GM21786 (cell line): ENCODE results near the gene THRB.

ENCODE experiments used
- ATAC-seq: cut with Tn5 transposase; IDR thresholded peaks from one replicate; pipeline ENCODE4 v1.9.1; 2021; ENCODE audit not compliant: unreplicated experiment

The THRB gene

GRCh38 chr3:24316887-24317383, 177.7 kb downstream of the THRB start:
- ATAC-seq: no peak

GRCh38 chr3:24315971-24316370, 178.7 kb downstream of the THRB start:
- no peak for ATAC-seq

DNA sequence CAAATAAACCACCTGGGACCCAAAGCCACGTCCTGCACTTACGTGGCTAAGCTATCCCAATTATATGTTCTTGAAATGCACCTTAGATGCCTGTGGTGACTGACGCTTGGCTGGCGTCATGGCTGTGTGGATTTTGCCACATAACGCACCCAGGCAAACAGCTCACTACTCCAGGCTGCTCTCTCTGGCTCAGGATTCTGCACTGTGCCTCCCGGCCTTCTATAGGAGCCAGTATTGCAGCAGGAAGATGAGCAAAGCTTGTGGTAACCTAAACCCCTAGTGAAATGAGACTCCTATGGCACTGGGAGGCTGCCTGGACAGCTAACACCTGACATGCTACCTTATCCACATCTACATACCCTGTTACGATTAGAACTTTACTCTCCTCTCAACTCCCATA, 179.3 kb downstream of the THRB start:
- ATAC-seq: no peak

DNA sequence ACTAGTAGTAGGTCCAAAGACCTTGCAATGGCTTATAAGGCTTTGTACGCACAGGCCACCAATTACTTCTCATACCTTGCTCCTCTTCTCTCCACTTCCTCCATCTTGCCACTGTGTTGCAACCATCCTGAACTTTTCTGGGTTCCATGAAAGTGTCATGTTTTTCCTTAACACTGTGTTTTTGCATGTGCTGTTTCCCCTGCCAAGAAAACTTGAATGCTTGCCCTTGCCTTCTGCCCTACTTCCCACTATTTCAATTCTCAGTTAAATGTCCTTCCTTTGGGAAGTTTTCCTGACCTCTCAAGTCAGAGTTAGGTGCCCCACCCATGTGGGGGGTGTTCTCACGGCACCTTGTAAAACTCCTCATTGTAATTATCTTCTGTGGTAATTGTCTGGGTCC, 182.8 kb downstream of the THRB start:
- ATAC-seq: no peak

- ATAC-seq: no peak
Observed at GRCh38 chr3:24310887-24311286, 183.8 kb downstream of the THRB start.

DNA sequence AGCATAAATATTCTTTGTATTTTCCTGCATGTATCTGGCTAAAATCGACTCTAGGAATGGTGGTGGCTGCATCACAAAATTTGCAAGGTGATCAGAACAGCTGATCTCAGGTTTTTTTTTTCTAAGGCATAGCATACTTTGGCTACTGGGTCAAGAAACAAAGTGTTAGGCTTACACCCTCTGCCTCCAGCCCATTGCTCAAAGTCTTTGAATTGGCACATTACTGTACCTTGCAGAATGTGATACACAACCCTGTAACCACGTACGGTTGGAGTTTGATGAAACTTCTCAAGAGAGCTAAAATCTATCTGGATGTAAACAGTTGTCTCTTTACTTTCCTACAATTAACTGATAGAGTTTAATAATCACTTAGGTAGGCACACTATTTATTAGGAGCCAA, 188.1 kb downstream of the THRB start:
- no peak for ATAC-seq

- no peak for ATAC-seq
Observed at GRCh38 chr3:24305795-24306467, 188.7 kb downstream of the THRB start.

DNA sequence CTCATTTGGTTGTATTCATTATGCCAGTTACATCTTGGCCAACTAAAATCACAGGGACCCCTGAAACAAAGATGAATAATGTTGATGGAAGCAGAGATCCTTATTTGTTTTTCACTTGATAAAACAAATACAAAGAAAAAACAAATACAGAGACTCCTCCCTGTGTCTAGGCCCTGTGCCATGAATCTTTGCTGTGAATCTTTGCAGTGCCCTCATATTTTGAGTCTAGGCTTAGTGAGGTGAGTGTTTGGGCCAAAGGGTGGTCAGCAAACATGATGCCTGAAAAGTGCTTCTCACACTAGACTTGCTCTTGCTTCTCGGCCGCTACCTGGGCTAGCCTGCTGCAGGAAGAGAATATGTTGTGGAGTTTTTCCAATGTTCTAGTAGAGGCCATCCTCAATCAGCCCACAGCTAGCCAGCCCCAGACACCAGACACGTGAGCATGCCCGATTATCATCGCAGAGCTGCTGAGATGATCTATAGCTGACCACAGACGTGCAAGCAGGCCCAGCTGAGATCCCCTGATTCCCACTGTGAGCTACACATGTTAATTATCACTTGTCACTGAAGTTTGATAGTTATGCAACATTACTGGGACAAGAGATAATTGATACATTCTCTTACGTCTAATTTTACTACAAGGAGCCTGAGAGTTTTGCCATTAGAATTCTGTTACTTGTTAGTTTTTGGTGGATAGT, 191.4 kb downstream of the THRB start:
- ATAC-seq: no peak

GRCh38 chr3:24302396-24302795, 192.3 kb downstream of the THRB start:
- ATAC-seq: no peak

GRCh38 chr3:24300949-24301348, 193.7 kb downstream of the THRB start:
- ATAC-seq: no peak

GRCh38 chr3:24299806-24300626, 194.6 kb downstream of the THRB start:
- no peak for ATAC-seq

DNA sequence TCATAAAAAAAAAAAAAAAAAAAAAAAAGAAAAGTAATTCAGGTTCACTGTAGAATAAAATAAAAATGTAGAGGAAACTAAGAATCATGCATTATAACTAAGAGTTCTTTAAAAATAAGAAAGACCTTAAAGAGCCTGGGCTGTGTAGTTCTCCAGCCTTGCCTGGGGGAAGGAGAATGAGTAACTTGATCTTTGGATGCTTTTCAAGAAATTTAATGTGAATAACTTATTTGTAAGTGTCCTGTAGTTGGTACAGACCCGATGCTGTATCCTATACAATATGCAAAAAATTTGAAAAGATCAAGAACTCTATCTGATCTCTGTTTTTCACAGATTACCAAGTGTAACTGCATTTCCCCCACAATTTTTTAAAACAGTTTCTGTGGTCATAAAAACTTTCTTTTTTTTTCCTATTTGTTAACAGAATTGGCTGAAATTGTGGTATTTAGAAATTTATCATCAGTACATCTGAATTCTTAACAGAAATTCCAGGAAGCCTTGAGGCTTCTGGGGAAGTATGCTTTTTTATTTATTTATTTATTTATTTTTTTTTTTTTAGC, 195.3 kb downstream of the THRB start:
- ATAC-seq: no peak

DNA sequence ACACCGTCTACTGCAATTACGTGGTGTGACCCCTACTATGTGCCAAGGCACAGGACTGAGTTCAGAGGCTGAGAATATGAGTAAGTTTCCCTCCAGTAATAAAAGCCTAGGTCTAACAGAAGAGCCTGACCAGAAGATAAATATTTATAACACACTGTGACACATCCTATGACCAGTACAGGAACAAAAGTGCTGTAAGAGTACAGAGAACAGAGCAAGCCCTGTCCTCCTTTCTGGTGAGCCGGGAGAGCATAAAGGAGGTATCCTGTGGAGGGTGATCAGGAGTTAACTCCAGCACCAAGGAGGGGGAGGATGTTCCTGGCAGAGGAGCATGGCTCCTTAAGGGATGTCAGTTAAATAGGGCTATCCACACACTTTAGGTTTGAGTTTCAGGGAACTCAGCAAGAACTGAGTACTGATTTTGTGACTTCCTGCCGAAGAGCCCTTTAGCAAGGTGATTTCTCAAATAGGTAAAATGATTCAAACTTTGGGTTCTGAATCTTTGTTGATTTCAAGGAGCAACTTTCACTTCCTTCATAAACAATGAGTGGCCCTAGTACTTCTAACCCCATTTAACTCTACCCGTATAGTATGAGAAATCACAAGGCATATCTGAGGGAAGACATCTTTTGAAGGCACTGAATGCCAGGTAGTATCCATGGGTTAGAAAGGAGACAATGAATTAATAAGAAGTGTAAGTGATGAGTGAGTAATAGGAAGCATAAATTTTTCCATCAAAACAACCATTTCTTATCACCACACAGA, 198.0 kb downstream of the THRB start:
- ATAC-seq: no peak

DNA sequence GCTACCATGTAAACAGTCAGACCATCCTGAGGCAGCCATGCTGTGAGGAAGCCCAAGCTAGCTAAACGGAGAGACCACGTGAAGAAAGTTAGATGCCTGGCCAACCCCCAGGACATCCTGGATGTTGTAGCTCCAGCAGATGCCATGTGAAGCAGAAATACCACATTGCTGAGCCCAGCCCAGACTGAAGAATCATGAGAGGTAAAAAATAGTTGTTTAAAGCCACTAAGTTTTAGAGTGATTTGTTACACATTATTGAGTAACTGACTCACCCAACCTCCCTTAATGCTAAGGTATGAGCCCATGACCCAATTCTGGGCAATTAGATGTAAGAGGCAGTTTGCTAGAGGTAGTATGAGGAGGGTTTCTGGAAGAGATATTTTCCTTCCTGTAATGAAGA, 200.5 kb downstream of the THRB start:
- ATAC-seq: no peak

DNA sequence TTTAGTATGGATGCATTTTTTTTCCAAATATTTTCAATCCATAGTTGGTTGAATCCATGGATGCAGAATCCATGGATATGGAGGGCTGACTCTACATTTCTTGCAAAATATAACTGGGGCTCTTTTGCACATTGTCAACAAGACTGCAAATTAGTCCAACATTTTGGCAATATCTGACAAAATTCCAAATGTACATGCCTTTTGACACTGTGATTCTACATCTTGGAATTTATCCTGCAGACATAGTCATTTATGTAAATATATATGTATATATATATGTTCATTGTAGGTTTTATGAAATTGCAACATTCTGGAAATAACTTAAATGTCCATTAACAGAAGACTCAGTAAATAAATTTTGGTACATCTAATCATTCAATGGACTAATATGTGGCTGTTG, 203.0 kb downstream of the THRB start:
- no peak for ATAC-seq

- no peak for ATAC-seq
Observed at GRCh38 chr3:24290596-24290995, 204.1 kb downstream of the THRB start.

DNA sequence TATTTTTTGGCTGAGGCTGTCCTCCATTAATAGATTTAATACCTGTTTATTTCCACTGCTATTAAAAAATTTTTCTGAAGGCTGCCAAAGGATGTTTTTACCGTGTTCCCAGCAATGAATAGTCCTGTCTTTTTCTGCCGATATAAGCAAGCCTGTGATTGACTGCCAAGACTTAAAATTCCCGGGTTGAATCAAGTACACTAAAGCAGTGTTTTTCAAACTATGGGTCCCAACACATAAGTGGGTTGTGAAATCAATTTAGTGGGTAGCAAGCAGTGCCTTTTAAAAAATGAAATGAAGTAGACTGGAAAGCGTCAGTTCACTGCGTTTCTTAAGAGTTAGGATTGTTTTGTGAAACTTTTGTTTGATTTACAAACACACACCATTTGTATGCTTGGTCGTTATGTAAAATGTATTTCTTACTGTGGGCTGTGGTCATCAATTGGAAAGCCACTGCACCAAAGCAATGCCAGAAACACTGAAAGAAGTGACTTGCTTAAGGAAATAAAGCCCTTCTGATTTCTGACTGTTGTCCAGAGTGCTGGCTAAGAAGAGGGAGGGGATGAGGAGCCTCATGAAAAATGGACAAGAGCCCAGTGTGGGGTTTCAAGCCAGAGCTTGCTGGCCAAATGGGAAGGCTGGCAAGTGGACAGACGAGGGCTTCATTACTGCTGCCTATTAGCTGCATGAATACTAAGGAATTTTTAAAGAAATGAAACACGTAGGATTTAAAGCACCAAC, 206.0 kb downstream of the THRB start:
- ATAC-seq: no peak

- no peak for ATAC-seq
Observed at GRCh38 chr3:24287755-24288450, 206.7 kb downstream of the THRB start.

GRCh38 chr3:24286405-24286804, 208.2 kb downstream of the THRB start:
- no peak for ATAC-seq
